GM23338 (cell line): ENCODE results near the gene FARP1. TPM values are rescaled to one million over a fixed set of nuclear protein-coding genes. Genes with fewer than 3 reads are reported as not detected.

Experiments used
- ATAC-seq: fragments of 200-7000 bp; cut with Tn5 transposase; 3 replicates; pipeline ENCODE4 v1.9.1; 2020
- DNase-seq: peaks from one replicate; pipeline ENCODE4 v3.0.0-alpha.2; 2015; ENCODE audit warnings: low spot score
- H2AFZ ChIP-seq: fragments of 200-600 bp; sonication (generic); 2 replicates; pipeline ENCODE4 v1.8.0; 2016; ENCODE audit warnings: antibody characterized with exemption, mild to moderate bottlenecking, moderate library complexity
- H3F3A ChIP-seq: fragments of 200-600 bp; sonication (generic); replicated peaks from 2 replicates; pipeline ENCODE4 v1.8.0; 2017; ENCODE audit warnings: antibody characterized with exemption, mixed run types, low read depth
- H3K27ac ChIP-seq: fragments of 200-600 bp; sonication (generic); 2 replicates; pipeline ENCODE4 v1.6.1; 2016; ENCODE audit warnings: low read depth
- H3K27me3 ChIP-seq: fragments of 200-600 bp; sonication (generic); 2 replicates; pipeline ENCODE4 v1.8.0; 2016; ENCODE audit warnings: mild to moderate bottlenecking, mixed run types, moderate library complexity; ENCODE audit not compliant: insufficient read depth
- H3K36me3 ChIP-seq: fragments of 200-600 bp; sonication (generic); 2 replicates; pipeline ENCODE4 v1.8.0; 2016; ENCODE audit warnings: mild to moderate bottlenecking; ENCODE audit not compliant: insufficient read depth
- H3K4me1 ChIP-seq: fragments of 200-600 bp; sonication (generic); 2 replicates; pipeline ENCODE4 v1.8.0; 2016; ENCODE audit warnings: mild to moderate bottlenecking, moderate library complexity; ENCODE audit not compliant: insufficient read depth
- H3K4me2 ChIP-seq: fragments of 200-600 bp; sonication (generic); 2 replicates; pipeline ENCODE4 v1.7.1; 2017; ENCODE audit warnings: mixed run types
- H3K4me3 ChIP-seq: fragments of 200-600 bp; sonication (generic); 2 replicates; pipeline ENCODE4 v1.6.1; 2016; ENCODE audit warnings: mixed run types
- H3K79me2 ChIP-seq: fragments of 200-600 bp; sonication (generic); replicated peaks from 2 replicates; pipeline ENCODE4 v1.8.0; 2017; ENCODE audit warnings: mild to moderate bottlenecking; ENCODE audit not compliant: insufficient read depth
- H3K9me2 ChIP-seq: fragments of 200-600 bp; sonication (generic); 2 replicates; pipeline ENCODE4 v1.8.0; 2017; ENCODE audit not compliant: insufficient read depth
- H4K20me1 ChIP-seq: fragments of 200-600 bp; sonication (generic); replicated peaks from 2 replicates; pipeline ENCODE4 v1.8.0; 2017; ENCODE audit warnings: mild to moderate bottlenecking; ENCODE audit not compliant: insufficient read depth
- H3K27ac Mint-ChIP-seq: 2 replicates; pipeline ENCODE4 v1.8.0; 2020; ENCODE audit warnings: inconsistent platforms, mild to moderate bottlenecking, moderate library complexity, mixed read lengths
- H3K27me3 Mint-ChIP-seq: 3 replicates; pipeline ENCODE4 v1.8.0; 2022; ENCODE audit warnings: low read depth, mild to moderate bottlenecking, moderate library complexity, mixed read lengths, inconsistent platforms; ENCODE audit not compliant: insufficient read depth, poor library complexity
- H3K36me3 Mint-ChIP-seq: 3 replicates; pipeline ENCODE4 v1.8.0; 2021; ENCODE audit warnings: low read depth, mild to moderate bottlenecking, inconsistent platforms, moderate library complexity, mixed read lengths
- H3K4me1 Mint-ChIP-seq: 3 replicates; pipeline ENCODE4 v1.8.0; 2020; ENCODE audit warnings: mild to moderate bottlenecking, inconsistent platforms, mixed read lengths
- H3K4me3 Mint-ChIP-seq: 3 replicates; pipeline ENCODE4 v1.8.0; 2021; ENCODE audit warnings: moderate library complexity, mild to moderate bottlenecking, inconsistent platforms, mixed read lengths
- H3K9me3 Mint-ChIP-seq: 3 replicates; pipeline ENCODE4 v1.8.0; 2020; ENCODE audit warnings: moderate library complexity, mild to moderate bottlenecking, inconsistent platforms, mixed read lengths
- CREB1 ChIP-seq: fragments of 250-450 bp; sonication (Bioruptor Pico); IDR thresholded peaks from 2 replicates; pipeline ENCODE4 v1.5.0; 2020; ENCODE audit warnings: low read depth, mild to moderate bottlenecking, moderate library complexity
- CTCF ChIP-seq, 2 experiments: fragments of 200-600 bp in 1 of 2; sonication (generic) in 1 of 2; conservative IDR thresholded peaks; 2 replicates each; pipeline versions ENCODE4 v1.5.1 to v1.6.1; 2016 to 2017; ENCODE audit warnings: antibody characterized with exemption in 2 of 2, low read depth in 2 of 2, mild to moderate bottlenecking in 2 of 2, moderate library complexity in 1 of 2
- ETS1 ChIP-seq: IDR thresholded peaks from 2 replicates; pipeline ENCODE4 v1.6.1; 2016; ENCODE audit warnings: antibody characterized with exemption
- EZH2 ChIP-seq: fragments of 200-600 bp; sonication (generic); IDR thresholded peaks from one replicate; pipeline ENCODE4 v1.8.0; 2017; ENCODE audit warnings: antibody characterized with exemption, mild to moderate bottlenecking, low read depth; ENCODE audit not compliant: unreplicated experiment
- EZH2phosphoT487 ChIP-seq: fragments of 200-600 bp; sonication (generic); IDR thresholded peaks from one replicate; pipeline ENCODE4 v1.8.1; 2018; ENCODE audit warnings: antibody characterized with exemption; ENCODE audit not compliant: unreplicated experiment
- JUNB ChIP-seq: IDR thresholded peaks from one replicate; pipeline ENCODE4 v1.6.1; 2016; ENCODE audit warnings: antibody characterized with exemption; ENCODE audit not compliant: unreplicated experiment
- NANOG ChIP-seq: IDR thresholded peaks from 2 replicates; pipeline ENCODE4 v1.6.1; 2016; ENCODE audit warnings: antibody characterized with exemption, borderline replicate concordance
- POLR2AphosphoS5 ChIP-seq: IDR thresholded peaks from 2 replicates; pipeline ENCODE4 v1.6.1; 2016; ENCODE audit warnings: antibody characterized with exemption, low read depth
- REST ChIP-seq: IDR thresholded peaks from one replicate; pipeline ENCODE4 v1.6.1; 2018; ENCODE audit warnings: antibody characterized with exemption; ENCODE audit not compliant: unreplicated experiment
- STAT1 ChIP-seq: IDR thresholded peaks from one replicate; pipeline ENCODE4 v1.6.1; 2016; ENCODE audit warnings: antibody characterized with exemption; ENCODE audit not compliant: unreplicated experiment
- ZNF114 ChIP-seq: fragments of 250-450 bp; sonication (Bioruptor Pico); IDR thresholded peaks from 2 replicates; pipeline ENCODE4 v1.5.0; 2020; ENCODE audit warnings: mild to moderate bottlenecking, moderate library complexity
- ZNF331 ChIP-seq: fragments of 250-450 bp; sonication (Bioruptor Pico); IDR thresholded peaks from 2 replicates; pipeline ENCODE4 v1.5.0; 2020; ENCODE audit warnings: low read depth, mild to moderate bottlenecking, moderate library complexity
- ZNF462 ChIP-seq: fragments of 250-450 bp; sonication (Bioruptor Pico); IDR thresholded peaks from 2 replicates; pipeline ENCODE4 v1.5.0; 2020; ENCODE audit warnings: mild to moderate bottlenecking, moderate library complexity
- polyA plus RNA-seq: library from polyadenylated mRNA; unstranded; fragments of >200 nt; fragmentation: Nextera tagmentation; extraction: Ambion mirVana; gene quantifications from 2 replicates; pipeline ENCODE4 v1.2.1, GENCODE V29; 2016
- total RNA-seq: library from RNA; depleted of rRNA; stranded (reverse); fragments of >200 nt; shearing (Covaris generic); gene quantifications from 2 replicates; pipeline ENCODE4 v1.2.3, GENCODE V29; 2014

Gene FARP1
- total and polyA plus RNA-seq, 2 experiments from 2014 or later = 53.6 to 82.5 TPM

GRCh38 chr13:98096059-98096458 is 46.8 kb upstream of the FARP1 start:
- Mint-ChIP-seq H3K4me3 (no peak overlapping the region), H3K4me1 (peaks cover 5% of the 10 kb centered on the region), H3K27me3 (peaks cover 7% of the 10 kb centered on the region), H3K36me3 (peaks cover 13% of the 10 kb centered on the region), H3K27ac (no peak overlapping the region), H3K9me3 (peaks cover 45% of the 10 kb centered on the region)
- Histone ChIP-seq H3K4me3 (no peak overlapping the region), H3F3A (no peaks in the 10 kb centered on the region), H3K9me2 (no peaks in the 10 kb centered on the region), H2AFZ (no peak overlapping the region), H3K27me3 (no peaks in the 10 kb centered on the region), H4K20me1 (no peaks in the 10 kb centered on the region), H3K36me3 (0 out of 2 replicates have a peak, but pooled peaks cover 9% of the 10 kb centered on the region), H3K79me2 (no peaks in the 10 kb centered on the region), H3K4me2 (no peak overlapping the region), H3K27ac (no peak overlapping the region), H3K4me1 (no peaks in the 10 kb centered on the region)
- DNase-seq (no peak), ATAC-seq (no peak)
- TF ChIP-seq ETS1 (no peak), POLR2AphosphoS5 (no peak), EZH2phosphoT487 (no peak), ZNF114 (CRISPR knock-in tag) (no peak), ZNF462 (CRISPR knock-in tag) (no peak), NANOG (no peak), CTCF (conservative IDR thresholded peaks at IDR 0.05; ENCODE audit: low read depth in 2 of 2) (no peak), EZH2 (no peak), ZNF331 (CRISPR knock-in tag) (no peak), STAT1 (no peak), JUNB (no peak), CREB1 (CRISPR knock-in tag) (no peak), REST (no peak)
